ENCODE measurements around the gene MED17. TPM values are rescaled to one million over a fixed set of nuclear protein-coding genes. Genes with fewer than 3 reads are reported as not detected.
A peak's percentile ranks its signal among the peaks of the same experiment; 100 is the strongest.

MED17 gene
- total RNA-seq, 1 experiment from 2014 or later, result 29.6 TPM

DNA sequence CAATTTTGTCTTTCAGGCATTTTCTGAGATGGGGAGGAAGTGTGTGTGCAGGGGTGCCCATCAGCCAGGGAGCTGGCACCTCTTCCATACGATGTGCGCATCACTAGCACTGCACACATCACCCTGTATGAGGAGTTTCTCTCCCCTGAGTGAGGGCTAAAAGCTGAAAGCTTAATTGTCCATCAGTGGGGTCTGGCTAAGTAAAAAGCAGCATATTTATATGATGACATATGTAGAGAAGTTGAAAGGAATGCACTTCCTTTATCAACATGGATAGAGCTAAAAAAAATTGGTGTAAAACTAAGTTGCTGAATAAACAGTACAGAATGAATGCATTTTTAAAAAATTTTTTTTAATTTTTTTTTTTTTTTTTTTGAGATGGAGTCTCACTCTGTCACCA lies 62.3 kb downstream of the MED17 start (continued):
- no peak for TF ChIP-seq AFF4 (CRISPR knock-in tag; IDR thresholded peaks at IDR 0.05; ENCODE audit: borderline replicate concordance)
- TF ChIP-seq, protein P1, sequence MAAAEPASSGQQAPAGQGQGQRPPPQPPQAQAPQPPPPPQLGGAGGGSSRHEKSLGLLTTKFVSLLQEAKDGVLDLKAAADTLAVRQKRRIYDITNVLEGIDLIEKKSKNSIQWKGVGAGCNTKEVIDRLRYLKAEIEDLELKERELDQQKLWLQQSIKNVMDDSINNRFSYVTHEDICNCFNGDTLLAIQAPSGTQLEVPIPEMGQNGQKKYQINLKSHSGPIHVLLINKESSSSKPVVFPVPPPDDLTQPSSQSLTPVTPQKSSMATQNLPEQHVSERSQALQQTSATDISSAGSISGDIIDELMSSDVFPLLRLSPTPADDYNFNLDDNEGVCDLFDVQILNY (CRISPR knock-in tag; IDR thresholded peaks at IDR 0.05), result no peak

- no peak for DNase-seq (ENCODE audit: low spot score)
- H3K9me3 Mint-ChIP-seq, result no peaks in the 10 kb centered on the region
- peak overlapping the region; percentile 58 for H3K4me3 Mint-ChIP-seq
- H3K27ac Mint-ChIP-seq, result no peak overlapping the region
- no peaks in the 10 kb centered on the region for H3K36me3 Mint-ChIP-seq
- peaks cover 16% of the 10 kb centered on the region for H3K27me3 Mint-ChIP-seq (ENCODE audit: low read depth)
- ChIA-PET CTCF (no interaction called here), POLR2A (no interaction called here)
- no peak for ATAC-seq
- peaks cover 15% of the 10 kb centered on the region for H3K4me1 Mint-ChIP-seq
- TF ChIP-seq USF1 (CRISPR knock-in tag; IDR thresholded peaks at IDR 0.05), result no peak
These were observed 65.1 kb downstream of the MED17 start for GRCh38 chr11:93849201-93849600.

DNA sequence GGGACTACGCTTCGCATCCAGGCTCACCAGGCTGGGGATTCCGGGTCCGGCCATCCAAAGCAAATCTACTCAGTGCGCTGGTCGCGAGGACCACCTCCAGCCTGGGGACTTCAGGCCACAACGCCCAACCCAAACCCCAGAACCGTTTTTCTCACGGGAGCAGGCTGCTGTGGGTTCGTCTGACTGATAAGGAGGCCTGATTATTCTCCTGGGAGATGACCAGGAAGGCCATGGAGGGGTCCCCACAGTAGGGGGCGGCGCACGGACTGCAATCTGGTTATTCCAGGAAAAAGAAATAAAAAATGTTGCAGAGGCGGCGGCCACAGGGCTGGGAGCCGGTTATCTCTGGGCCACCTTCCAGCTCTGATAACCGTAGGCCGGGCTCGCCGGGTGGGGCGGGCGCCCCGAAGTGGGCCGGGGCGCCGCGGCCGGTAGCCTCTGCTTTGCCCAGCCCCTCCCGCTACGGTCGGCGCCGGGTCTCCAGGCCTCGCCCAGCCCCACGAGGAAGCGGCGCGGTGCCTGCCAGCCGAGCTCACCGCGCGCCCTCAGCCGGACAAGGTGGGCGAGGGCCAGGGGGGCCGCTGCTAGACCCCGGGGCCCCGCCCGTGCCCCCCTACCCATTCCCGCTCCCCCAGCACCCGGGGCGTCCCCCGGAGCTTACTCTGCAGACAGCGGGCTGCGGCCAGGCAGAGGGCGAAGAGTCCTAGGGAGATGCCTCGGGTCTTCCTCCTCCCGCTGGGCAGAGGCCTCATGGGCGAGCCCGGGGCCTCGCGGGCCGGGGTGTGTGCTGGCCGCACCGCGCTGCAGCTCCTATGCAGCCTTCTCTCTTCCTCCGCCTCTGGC lies 65.9 kb downstream of the MED17 start:
- CTCF ChIA-PET, result interaction anchor here (0.6 to 1.6 kb wide), 6 partner anchors 30 to 452 kb away, joined by 3 to 8 read pairs (median 4); no protein-coding TSS in a partner anchor
- Mint-ChIP-seq H3K36me3 (no peaks in the 10 kb centered on the region), H3K9me3 (no peaks in the 10 kb centered on the region), H3K27ac (no peak overlapping the region), H3K4me3 (peak overlapping the region; percentile 58), H3K27me3 (ENCODE audit: low read depth) (peaks cover 16% of the 10 kb centered on the region), H3K4me1 (peaks cover 13% of the 10 kb centered on the region)
- ATAC-seq (peak; percentile 82), DNase-seq (ENCODE audit: low spot score) (peak; percentile 57)
- peak; percentile 35; the same call in 1 of the 2 replicates for TF ChIP-seq MAX (CRISPR knock-in tag; IDR thresholded peaks at IDR 0.05)
- TF ChIP-seq, protein P2, sequence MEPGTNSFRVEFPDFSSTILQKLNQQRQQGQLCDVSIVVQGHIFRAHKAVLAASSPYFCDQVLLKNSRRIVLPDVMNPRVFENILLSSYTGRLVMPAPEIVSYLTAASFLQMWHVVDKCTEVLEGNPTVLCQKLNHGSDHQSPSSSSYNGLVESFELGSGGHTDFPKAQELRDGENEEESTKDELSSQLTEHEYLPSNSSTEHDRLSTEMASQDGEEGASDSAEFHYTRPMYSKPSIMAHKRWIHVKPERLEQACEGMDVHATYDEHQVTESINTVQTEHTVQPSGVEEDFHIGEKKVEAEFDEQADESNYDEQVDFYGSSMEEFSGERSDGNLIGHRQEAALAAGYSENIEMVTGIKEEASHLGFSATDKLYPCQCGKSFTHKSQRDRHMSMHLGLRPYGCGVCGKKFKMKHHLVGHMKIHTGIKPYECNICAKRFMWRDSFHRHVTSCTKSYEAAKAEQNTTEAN (CRISPR knock-in tag; IDR thresholded peaks at IDR 0.05), result no peak
- 0 out of 2 replicates have a peak, but pooled peaks have one; percentile 71 for TF ChIP-seq TP53 (CRISPR knock-in tag; IDR thresholded peaks at IDR 0.05)
- TF ChIP-seq NFE2L1 (CRISPR knock-in tag; IDR thresholded peaks at IDR 0.05), result no peak
- TF ChIP-seq, protein P3, sequence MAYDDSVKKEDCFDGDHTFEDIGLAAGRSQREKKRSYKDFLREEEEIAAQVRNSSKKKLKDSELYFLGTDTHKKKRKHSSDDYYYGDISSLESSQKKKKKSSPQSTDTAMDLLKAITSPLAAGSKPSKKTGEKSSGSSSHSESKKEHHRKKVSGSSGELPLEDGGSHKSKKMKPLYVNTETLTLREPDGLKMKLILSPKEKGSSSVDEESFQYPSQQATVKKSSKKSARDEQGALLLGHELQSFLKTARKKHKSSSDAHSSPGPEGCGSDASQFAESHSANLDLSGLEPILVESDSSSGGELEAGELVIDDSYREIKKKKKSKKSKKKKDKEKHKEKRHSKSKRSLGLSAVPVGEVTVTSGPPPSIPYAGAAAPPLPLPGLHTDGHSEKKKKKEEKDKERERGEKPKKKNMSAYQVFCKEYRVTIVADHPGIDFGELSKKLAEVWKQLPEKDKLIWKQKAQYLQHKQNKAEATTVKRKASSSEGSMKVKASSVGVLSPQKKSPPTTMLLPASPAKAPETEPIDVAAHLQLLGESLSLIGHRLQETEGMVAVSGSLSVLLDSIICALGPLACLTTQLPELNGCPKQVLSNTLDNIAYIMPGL (CRISPR knock-in tag; IDR thresholded peaks at IDR 0.05), result 0 out of 2 replicates have a peak, but pooled peaks have one; percentile 38
- TF ChIP-seq SP1 (CRISPR knock-in tag; conservative IDR thresholded peaks at IDR 0.05), result 0 out of 2 replicates have a peak, but pooled peaks have one; percentile 35
- TF ChIP-seq, protein P4, sequence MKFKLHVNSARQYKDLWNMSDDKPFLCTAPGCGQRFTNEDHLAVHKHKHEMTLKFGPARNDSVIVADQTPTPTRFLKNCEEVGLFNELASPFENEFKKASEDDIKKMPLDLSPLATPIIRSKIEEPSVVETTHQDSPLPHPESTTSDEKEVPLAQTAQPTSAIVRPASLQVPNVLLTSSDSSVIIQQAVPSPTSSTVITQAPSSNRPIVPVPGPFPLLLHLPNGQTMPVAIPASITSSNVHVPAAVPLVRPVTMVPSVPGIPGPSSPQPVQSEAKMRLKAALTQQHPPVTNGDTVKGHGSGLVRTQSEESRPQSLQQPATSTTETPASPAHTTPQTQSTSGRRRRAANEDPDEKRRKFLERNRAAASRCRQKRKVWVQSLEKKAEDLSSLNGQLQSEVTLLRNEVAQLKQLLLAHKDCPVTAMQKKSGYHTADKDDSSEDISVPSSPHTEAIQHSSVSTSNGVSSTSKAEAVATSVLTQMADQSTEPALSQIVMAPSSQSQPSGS (CRISPR knock-in tag; IDR thresholded peaks at IDR 0.05; ENCODE audit: borderline replicate concordance, low read depth), result no peak
- POLR2A ChIA-PET, result interaction anchor here (0.8 kb wide), 1 partner anchor 66 kb away, joined by 3 read pairs; the partner anchor contains the start of gene MED17

Measured in WTC11 (cell line).